Measurements from ENCODE around the gene MED26.

MED26 gene

DNA sequence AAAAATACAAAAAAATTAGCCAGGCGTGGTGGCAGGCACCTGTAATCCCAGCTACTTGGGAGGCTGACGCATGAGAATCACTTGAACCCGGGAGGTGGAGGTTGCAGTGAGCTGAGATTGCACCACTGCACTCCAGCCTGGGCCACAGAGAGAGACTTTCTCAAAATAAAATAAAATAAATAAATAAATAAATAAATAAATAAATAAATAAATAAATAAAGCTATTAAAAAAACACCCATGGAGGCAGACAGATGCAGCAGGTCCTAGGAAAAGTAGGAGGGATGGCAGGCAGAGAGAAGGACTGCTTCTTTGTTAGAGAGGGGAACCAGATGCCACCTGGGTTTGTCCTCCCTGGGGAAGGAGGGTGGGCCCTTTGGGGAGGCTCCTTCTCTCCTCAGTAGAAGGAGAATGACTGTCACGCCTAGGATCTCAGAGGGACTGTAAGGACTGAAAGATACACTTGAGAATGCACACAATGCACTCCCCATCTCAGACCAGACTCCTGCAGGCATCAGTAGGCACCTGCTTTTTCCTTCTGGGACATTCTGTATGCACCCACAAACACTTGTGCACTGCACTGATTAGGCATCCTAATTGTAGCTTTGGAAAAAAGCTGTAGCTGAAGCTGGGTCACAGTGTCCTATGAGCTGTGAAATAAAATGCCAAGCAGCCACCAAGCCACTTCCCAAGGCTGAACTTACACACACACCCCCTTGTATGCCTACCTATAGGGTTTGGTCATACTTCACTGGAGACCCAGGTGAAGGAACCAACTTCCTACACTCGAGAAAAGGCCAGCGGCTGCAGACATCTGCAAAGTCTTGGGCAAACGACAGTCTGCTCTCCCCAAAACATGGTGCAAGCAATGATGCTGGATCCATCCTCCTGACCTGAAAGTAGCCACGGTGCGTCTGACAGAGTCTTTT is 36.9 kb downstream of the MED26 start:
- DNase-seq (ENCODE audit: low read depth), result no peak
- TF ChIP-seq, protein P1, sequence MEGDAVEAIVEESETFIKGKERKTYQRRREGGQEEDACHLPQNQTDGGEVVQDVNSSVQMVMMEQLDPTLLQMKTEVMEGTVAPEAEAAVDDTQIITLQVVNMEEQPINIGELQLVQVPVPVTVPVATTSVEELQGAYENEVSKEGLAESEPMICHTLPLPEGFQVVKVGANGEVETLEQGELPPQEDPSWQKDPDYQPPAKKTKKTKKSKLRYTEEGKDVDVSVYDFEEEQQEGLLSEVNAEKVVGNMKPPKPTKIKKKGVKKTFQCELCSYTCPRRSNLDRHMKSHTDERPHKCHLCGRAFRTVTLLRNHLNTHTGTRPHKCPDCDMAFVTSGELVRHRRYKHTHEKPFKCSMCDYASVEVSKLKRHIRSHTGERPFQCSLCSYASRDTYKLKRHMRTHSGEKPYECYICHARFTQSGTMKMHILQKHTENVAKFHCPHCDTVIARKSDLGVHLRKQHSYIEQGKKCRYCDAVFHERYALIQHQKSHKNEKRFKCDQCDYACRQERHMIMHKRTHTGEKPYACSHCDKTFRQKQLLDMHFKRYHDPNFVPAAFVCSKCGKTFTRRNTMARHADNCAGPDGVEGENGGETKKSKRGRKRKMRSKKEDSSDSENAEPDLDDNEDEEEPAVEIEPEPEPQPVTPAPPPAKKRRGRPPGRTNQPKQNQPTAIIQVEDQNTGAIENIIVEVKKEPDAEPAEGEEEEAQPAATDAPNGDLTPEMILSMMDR (conservative IDR thresholded peaks at IDR 0.05; ENCODE audit: low read depth, low read length), result no peak
- no peak overlapping the region for H3K4me3 ChIP-seq (ENCODE audit: low read length)

DNA sequence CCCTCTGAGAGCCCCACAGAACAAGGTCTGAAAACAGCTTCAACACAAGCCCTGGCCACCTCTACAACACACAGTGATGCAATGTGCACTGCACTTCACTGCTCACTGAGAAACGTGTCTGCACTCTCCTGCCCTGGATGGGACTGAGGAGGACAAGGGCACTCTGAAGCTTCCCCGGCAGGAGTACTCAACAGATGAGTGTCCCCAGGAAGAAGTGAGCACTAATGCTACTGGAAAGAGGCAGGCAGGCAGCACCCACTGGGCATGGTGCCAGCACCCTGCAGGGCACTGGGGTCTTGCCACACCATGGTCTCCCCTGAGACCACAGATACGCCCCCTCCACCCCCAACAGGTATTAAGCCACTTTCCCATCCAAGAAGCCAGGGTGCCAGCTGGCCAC is 38.1 kb downstream of the MED26 start:
- DNase-seq (ENCODE audit: low read depth), result no peak
- no peak overlapping the region for H3K4me3 ChIP-seq (ENCODE audit: low read length)
- TF ChIP-seq, protein P1 (conservative IDR thresholded peaks at IDR 0.05; ENCODE audit: low read depth, low read length), result no peak

DNA sequence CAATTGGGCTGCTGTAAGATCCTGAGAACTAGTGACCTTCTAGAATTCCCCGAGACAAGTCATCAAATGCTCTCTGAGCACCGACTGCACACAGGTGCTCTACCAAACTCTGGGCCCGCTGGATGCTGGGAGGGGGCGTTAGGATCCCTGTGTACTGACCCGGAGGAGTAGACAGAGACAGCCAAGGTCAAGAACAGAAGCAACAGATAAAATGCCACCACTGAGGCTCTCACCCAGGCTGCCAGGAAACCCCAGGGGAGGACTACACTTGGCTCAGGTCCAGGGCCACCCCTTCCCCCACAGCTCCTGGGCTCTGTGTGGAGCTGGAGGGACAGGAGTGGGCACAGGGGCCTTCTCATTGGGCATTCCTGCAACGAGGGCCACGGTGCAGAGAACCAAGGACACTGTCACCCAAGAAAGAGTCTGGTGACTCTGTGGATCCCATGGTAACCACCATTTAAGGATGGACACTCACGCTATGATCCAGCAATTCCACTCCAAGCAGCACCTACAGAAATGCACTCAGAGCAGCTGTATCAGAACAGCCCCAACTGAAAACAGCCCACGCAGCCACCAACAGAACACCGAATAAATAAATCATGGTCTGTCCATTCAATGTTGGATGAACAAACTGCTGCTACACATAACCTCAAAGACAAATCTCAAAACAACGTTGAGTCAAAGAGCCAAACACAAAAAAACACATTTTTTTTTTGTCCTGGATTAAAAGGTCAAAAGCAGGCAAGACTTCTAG is 39.0 kb downstream of the MED26 start:
- no peak for DNase-seq (ENCODE audit: low read depth)
- TF ChIP-seq, protein P1 (conservative IDR thresholded peaks at IDR 0.05; ENCODE audit: low read depth, low read length), result no peak
- H3K4me3 ChIP-seq (ENCODE audit: low read length), result no peak overlapping the region

DNA sequence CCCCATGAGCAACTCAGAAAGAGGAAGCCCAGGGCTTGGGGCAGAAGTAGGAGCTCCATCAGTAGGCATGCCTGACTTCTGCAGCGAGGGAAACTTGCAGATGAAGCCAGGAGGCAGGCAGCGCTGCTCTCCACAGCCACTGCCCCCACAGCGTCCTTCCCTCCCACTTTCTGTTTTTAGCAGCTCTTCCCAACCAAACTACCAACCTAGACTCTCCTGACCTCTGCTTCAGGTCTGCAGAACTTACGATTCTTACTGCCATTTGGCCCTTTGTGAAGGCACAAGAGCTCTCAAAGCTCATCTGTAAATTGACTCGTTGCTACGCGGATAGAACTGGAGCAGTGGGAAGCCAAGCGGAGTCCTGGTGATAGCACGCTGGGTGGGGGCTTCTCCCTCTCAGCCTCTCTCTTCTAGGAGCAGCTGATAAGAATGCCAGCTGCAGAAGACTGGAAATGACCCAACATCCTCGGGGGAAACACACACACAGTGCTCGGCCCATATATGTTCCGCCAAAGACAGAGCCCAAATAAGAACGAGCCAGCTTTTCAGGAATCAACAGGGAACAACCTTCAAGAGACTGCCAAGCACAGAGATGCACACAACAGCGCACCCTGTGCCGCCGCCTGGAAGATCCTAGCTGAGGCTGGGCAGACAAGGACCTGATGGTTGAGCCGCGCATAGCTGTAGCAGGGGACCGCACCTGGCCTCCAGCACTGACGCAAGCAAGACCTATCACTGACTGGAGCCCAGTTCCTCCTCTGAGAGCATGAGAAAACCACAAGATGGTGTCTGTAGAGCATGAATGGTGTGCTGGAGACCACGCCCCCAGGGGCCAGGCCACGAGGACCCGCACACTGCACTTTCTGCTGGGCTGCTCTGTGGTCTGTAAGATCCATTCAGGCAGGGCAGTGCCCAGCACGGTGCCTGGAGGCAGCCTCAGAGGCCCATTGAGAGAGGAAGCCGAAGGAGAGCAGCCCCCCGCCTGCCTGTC is 39.9 kb downstream of the MED26 start:
- TF ChIP-seq, protein P1 (conservative IDR thresholded peaks at IDR 0.05; ENCODE audit: low read depth, low read length), result no peak
- no peak overlapping the region for H3K4me3 ChIP-seq (ENCODE audit: low read length)
- no peak for DNase-seq (ENCODE audit: low read depth)

DNA sequence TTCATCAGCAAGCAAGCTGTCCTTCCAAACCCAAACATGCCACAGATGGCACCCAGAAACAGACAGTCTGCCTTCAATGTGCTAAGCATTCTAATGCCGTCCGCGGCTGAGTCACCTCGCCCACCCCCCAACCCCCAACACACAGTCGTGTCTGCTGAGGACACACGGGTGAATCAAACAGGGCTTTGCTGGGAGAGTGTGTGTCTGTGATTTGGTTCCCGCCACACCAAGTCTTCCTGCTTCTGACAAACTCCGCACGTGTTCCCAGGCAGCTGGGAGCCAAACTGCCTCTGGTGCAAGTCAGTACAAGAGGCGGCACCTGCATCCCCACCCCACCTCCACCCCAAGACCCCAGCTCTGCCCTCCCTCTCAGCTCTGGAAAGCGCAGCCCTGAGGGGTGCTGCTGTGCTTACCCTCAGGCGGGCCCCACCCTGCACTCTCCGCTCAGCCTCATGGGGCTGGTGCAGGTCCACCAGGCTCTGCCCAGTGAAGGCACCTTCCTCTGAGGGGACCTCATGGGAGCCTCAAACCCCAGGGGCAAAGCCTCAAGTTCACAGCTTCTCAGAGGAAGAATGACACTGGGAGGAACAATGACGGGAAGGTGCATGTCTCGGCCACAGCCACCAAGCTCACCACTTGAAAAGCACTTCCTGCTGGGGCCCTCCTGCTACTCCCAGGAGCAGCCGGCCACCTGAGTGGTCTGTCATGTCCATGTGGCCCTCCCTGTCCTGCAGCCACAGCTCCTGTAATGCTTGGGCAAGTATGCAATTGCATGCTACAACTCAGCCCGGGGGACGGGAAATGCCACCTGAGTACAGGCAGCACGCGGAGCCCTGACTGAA is 40.8 kb downstream of the MED26 start:
- no peak overlapping the region for H3K4me3 ChIP-seq (ENCODE audit: low read length)
- no peak for DNase-seq (ENCODE audit: low read depth)
- TF ChIP-seq, protein P1 (conservative IDR thresholded peaks at IDR 0.05; ENCODE audit: low read depth, low read length), result no peak

DNA sequence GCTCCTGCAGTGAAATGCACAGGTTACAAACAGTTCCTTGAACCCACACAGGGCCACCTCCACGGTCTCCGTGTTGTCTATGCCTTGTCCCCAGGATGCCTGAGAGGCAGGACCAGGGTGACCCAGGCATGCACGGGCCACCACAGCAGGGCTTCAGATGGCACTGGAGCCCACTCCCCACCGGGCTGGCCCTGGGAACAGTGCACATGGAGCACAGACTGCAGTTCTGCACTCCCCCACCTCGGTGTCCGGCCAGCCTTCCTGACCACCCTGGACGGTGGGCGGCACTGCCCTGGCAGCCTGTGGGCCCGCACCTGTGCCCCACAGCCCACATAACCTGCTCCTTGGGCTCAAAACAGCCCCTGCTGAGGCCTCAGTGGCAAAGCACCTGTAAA is 41.5 kb downstream of the MED26 start:
- DNase-seq (ENCODE audit: low read depth), result no peak
- no peak overlapping the region for H3K4me3 ChIP-seq (ENCODE audit: low read length)
- TF ChIP-seq, protein P1 (conservative IDR thresholded peaks at IDR 0.05; ENCODE audit: low read depth, low read length), result no peak

All from retinal pigment epithelial cell (primary cell).